PC-3 (cell line): ENCODE measurements around the gene BACH2.

Experiments
- CTCF ChIP-seq: fragments of 300-600 bp; sonication (generic); conservative IDR thresholded peaks from 2 replicates; pipeline ENCODE4 v1.5.1; 2017; ENCODE audit warnings: antibody characterized with exemption, low read depth, mild to moderate bottlenecking, low read length
- EZH2 ChIP-seq: fragments of 300-600 bp; sonication (generic); IDR thresholded peaks from one replicate; pipeline ENCODE4 v1.6.1; 2017; ENCODE audit warnings: antibody characterized with exemption, mild to moderate bottlenecking, low read length; ENCODE audit not compliant: unreplicated experiment

DNA sequence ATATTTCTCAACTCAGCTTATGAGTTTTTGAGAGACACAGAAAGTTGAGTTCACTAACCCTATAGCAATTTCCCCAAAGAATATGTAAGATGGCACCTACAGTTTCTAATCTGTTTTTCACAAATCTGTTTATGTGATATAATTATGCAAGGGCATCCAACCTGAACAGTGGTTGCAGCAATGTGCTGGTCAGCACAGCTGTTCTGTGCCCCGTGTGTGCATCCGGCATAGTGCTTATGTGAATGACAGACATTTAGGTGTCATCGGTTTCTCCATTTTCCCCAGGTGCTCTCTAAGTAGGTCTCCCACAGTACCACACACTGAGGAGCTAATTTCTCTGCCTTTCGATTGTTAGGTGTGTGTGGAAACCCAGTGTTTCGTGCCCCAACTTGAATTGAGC, 7.7 kb upstream of the BACH2 start:
- TF ChIP-seq EZH2 (no peak), CTCF (no peak)
